Caco-2 (cell line): ENCODE results near the gene LRRC75A. TPM values are rescaled to one million over a fixed set of nuclear protein-coding genes. Genes with fewer than 3 reads are reported as not detected.

ENCODE experiments used
- BruUV-seq: library from RNA; stranded (reverse); fragments of 400-500 nt; replicated peaks from 2 replicates; lab custom pipeline; 2021; lab: Mats Ljungman, UMichigan
- CTCF ChIA-PET: fragments of 300-600 bp; sonication (Branson Sonifier 250); formaldehyde crosslinking; loops from one replicate; lab custom pipeline; 2022; ENCODE audit warnings: antibody characterized with exemption; lab: Charles Lee
- POLR2A ChIA-PET: fragments of 300-600 bp; sonication (Branson Sonifier 250); formaldehyde crosslinking; loops from one replicate; lab custom pipeline; 2022; ENCODE audit warnings: antibody characterized with exemption; lab: Charles Lee
- DNase-seq, 2 experiments: peaks; one replicate each; pipeline versions ENCODE4 v3.0.0 to v3.0.0-alpha.2; 2020 to 2022
- H3K27me3 ChIP-seq: replicated peaks from 2 replicates; pipeline ENCODE4 v1.6.0; 2011; ENCODE audit warnings: low read length; ENCODE audit not compliant: control insufficient read depth, insufficient read depth
- H3K36me3 ChIP-seq: 2 replicates; pipeline ENCODE4 v1.5.1; 2011; ENCODE audit warnings: low read length; ENCODE audit not compliant: control insufficient read depth, insufficient read depth
- H3K4me1 ChIP-seq: fragments of 250-450 bp; sonication (Bioruptor Pico); 2 replicates; pipeline ENCODE4 v1.5.1; 2020; ENCODE audit warnings: mild to moderate bottlenecking
- H3K4me3 ChIP-seq: 2 replicates; pipeline ENCODE4 v1.5.1; 2011; ENCODE audit warnings: low read depth, mild to moderate bottlenecking, control low read depth, low read length
- H3K9me3 ChIP-seq: fragments of 250-450 bp; sonication (Bioruptor Pico); 2 replicates; pipeline ENCODE4 v1.5.1; 2020; ENCODE audit warnings: mild to moderate bottlenecking, moderate library complexity
- H3K27ac Mint-ChIP-seq: one replicate; pipeline ENCODE4 v1.8.0; 2022; ENCODE audit warnings: mixed read lengths; ENCODE audit not compliant: unreplicated experiment
- H3K27me3 Mint-ChIP-seq: one replicate; pipeline ENCODE4 v1.8.0; 2022; ENCODE audit warnings: mixed read lengths; ENCODE audit not compliant: insufficient read depth, unreplicated experiment
- H3K36me3 Mint-ChIP-seq: one replicate; pipeline ENCODE4 v1.8.0; 2022; ENCODE audit warnings: mild to moderate bottlenecking, mixed read lengths; ENCODE audit not compliant: insufficient read depth, unreplicated experiment
- H3K4me1 Mint-ChIP-seq: one replicate; pipeline ENCODE4 v1.8.0; 2022; ENCODE audit warnings: low read depth, mixed read lengths; ENCODE audit not compliant: unreplicated experiment
- H3K4me3 Mint-ChIP-seq: one replicate; pipeline ENCODE4 v1.8.0; 2022; ENCODE audit warnings: mild to moderate bottlenecking, moderate library complexity, mixed read lengths; ENCODE audit not compliant: unreplicated experiment
- H3K9me3 Mint-ChIP-seq: one replicate; pipeline ENCODE4 v1.8.0; 2022; ENCODE audit warnings: mixed read lengths; ENCODE audit not compliant: unreplicated experiment
- intact Hi-C: fragments of 100-400 bp; cut with micrococcal nuclease; formaldehyde crosslinking; loops from one replicate; pipeline ENCODE4 v1.10.0; 2022; ENCODE audit not compliant: unreplicated experiment
- total RNA-seq: library from RNA; stranded (reverse); gene quantifications from 2 replicates; pipeline ENCODE4 v1.2.3, GENCODE V29; 2022
- TF ChIP-seq, protein P1 (sequence below), 2 experiments: fragments of 200-600 bp in 1 of 2; IDR thresholded peaks; 1 replicate in 1 of 2; 2 replicates in 1 of 2; pipeline versions ENCODE4 v1.5.1 to v1.8.0; 2011 to 2022; ENCODE audit warnings: antibody characterized with exemption in 1 of 2, control low read depth in 1 of 2, inconsistent platforms in 1 of 2, low read depth in 1 of 2, low read length in 1 of 2, mild to moderate bottlenecking in 1 of 2, moderate library complexity in 1 of 2; ENCODE audit not compliant: insufficient read depth in 1 of 2, severe bottlenecking in 1 of 2, unreplicated experiment in 1 of 2

The LRRC75A gene
- total RNA-seq, 1 experiment from 2014 or later: 4.5 TPM

DNA sequence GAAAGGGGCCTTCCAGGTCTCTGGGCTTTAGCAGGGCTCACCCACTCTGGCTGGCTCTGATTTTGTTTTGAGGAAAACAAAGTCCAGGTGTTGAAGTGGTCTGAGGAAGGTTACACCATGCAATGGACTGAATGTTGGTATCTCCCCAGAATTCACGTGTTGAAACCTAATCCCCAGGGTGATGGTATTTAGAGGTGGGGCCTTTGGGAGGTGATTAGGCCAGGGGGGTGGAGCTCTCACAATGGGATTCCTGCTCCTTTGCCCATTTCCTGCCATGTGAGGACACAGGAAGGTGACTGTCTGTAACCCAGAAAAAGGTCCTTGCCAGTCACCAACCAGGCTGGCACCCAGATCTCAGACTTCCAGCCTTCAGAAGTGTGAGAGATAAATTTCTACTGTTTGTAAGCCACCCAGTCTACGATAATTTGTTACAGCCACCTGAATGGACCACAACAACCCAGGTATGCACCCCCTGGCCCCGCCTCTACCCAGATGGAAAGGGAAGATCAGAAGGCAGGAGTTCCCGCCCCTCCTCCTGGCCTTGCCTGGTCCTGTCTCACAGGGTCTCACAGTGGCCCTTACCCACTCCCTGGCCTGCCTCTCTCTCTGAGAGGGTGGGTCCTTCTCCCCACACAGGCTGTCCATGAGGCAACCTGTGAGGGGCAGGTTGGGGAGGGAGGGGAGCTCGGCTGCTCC is 32.0 kb downstream of the LRRC75A start:
- POLR2A ChIA-PET: no interaction called here
- intact Hi-C loops: no loop called here
- H3K27me3 Mint-ChIP-seq: no peaks in the 10 kb centered on the region
- Histone ChIP-seq H3K9me3 (no peaks in the 10 kb centered on the region), H3K4me3 (no peak overlapping the region), H3K4me1 (peaks cover 14% of the 10 kb centered on the region), H3K27me3 (no peaks in the 10 kb centered on the region), H3K36me3 (no peaks in the 10 kb centered on the region)
- H3K36me3 Mint-ChIP-seq: peaks cover 15% of the 10 kb centered on the region
- TF ChIP-seq, protein P1, sequence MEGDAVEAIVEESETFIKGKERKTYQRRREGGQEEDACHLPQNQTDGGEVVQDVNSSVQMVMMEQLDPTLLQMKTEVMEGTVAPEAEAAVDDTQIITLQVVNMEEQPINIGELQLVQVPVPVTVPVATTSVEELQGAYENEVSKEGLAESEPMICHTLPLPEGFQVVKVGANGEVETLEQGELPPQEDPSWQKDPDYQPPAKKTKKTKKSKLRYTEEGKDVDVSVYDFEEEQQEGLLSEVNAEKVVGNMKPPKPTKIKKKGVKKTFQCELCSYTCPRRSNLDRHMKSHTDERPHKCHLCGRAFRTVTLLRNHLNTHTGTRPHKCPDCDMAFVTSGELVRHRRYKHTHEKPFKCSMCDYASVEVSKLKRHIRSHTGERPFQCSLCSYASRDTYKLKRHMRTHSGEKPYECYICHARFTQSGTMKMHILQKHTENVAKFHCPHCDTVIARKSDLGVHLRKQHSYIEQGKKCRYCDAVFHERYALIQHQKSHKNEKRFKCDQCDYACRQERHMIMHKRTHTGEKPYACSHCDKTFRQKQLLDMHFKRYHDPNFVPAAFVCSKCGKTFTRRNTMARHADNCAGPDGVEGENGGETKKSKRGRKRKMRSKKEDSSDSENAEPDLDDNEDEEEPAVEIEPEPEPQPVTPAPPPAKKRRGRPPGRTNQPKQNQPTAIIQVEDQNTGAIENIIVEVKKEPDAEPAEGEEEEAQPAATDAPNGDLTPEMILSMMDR (IDR thresholded peaks at IDR 0.05; ENCODE audit: insufficient read depth in 1 of 2, low read depth in 1 of 2, low read length in 1 of 2, severe bottlenecking in 1 of 2, unreplicated experiment in 1 of 2): no peak
- no peaks in the 10 kb centered on the region for H3K4me1 Mint-ChIP-seq
- no peaks in the 10 kb centered on the region for H3K9me3 Mint-ChIP-seq
- BruUV-seq: no TSS peak
- DNase-seq: no peak
- H3K27ac Mint-ChIP-seq: no peak overlapping the region
- CTCF ChIA-PET: no interaction called here
- H3K4me3 Mint-ChIP-seq: no peak overlapping the region

- Histone ChIP-seq H3K9me3 (no peaks in the 10 kb centered on the region), H3K4me1 (peaks cover 8% of the 10 kb centered on the region; the same call in 1 of the 2 replicates), H3K27me3 (no peaks in the 10 kb centered on the region), H3K36me3 (no peaks in the 10 kb centered on the region), H3K4me3 (no peak overlapping the region)
- Mint-ChIP-seq H3K4me1 (no peaks in the 10 kb centered on the region), H3K27me3 (no peaks in the 10 kb centered on the region), H3K4me3 (no peak overlapping the region), H3K36me3 (peaks cover 15% of the 10 kb centered on the region), H3K9me3 (no peaks in the 10 kb centered on the region), H3K27ac (no peak overlapping the region)
- intact Hi-C loops: no loop called here
- DNase-seq: no peak
- no TSS peak for BruUV-seq
- POLR2A ChIA-PET: no interaction called here
- TF ChIP-seq, protein P1 (IDR thresholded peaks at IDR 0.05; ENCODE audit: insufficient read depth in 1 of 2, low read depth in 1 of 2, low read length in 1 of 2, severe bottlenecking in 1 of 2, unreplicated experiment in 1 of 2): no peak
- CTCF ChIA-PET: no interaction called here
These were observed 32.7 kb downstream of the LRRC75A start for GRCh38 chr17:16459271-16459670.

GRCh38 chr17:16456742-16457316 is 35.2 kb downstream of the LRRC75A start:
- Histone ChIP-seq H3K9me3 (no peaks in the 10 kb centered on the region), H3K27me3 (no peaks in the 10 kb centered on the region), H3K4me3 (no peak overlapping the region), H3K4me1 (no peaks in the 10 kb centered on the region), H3K36me3 (no peaks in the 10 kb centered on the region)
- BruUV-seq: no TSS peak
- Mint-ChIP-seq H3K4me3 (no peak overlapping the region), H3K27ac (no peak overlapping the region), H3K9me3 (no peaks in the 10 kb centered on the region), H3K36me3 (peaks cover 20% of the 10 kb centered on the region), H3K4me1 (peaks cover 8% of the 10 kb centered on the region), H3K27me3 (no peaks in the 10 kb centered on the region)
- CTCF ChIA-PET: no interaction called here
- DNase-seq: peak in 1 of 2 experiments; percentile 49
- intact Hi-C loops: no loop called here
- TF ChIP-seq, protein P1 (IDR thresholded peaks at IDR 0.05; ENCODE audit: insufficient read depth in 1 of 2, low read depth in 1 of 2, low read length in 1 of 2, severe bottlenecking in 1 of 2, unreplicated experiment in 1 of 2): peak in 1 of 2 experiments; percentile 37
- POLR2A ChIA-PET: no interaction called here
